ENCODE results near the gene LDLRAD4. TPM values are rescaled to one million over a fixed set of nuclear protein-coding genes. Genes with fewer than 3 reads are reported as not detected.

LDLRAD4 gene
- total RNA-seq, 1 experiment from 2014 or later = 3.6 TPM

GRCh38 chr18:13645093-13645492 is 426.5 kb downstream of the LDLRAD4 start:
- no peak overlapping the region for H3K27ac ChIP-seq (ENCODE audit: low read depth, low read length, poor library complexity, severe bottlenecking)
- TF ChIP-seq CTCF (conservative IDR thresholded peaks at IDR 0.05; ENCODE audit: low read depth, low read length) (no peak), EZH2 (IDR thresholded peaks at IDR 0.05; ENCODE audit: borderline replicate concordance, low read depth, low read length, poor library complexity, severe bottlenecking) (no peak)
- H3K27me3 ChIP-seq (replicated peaks; ENCODE audit: insufficient read depth, low read depth, low read length, poor library complexity) = no peaks in the 10 kb centered on the region
- intact Hi-C loops (cut with micrococcal nuclease; ENCODE audit: unreplicated experiment) = no loop called here
- ChIA-PET POLR2A (ENCODE audit: low non-redundant PET) (no interaction called here), CTCF (no interaction called here)
- H3K36me3 ChIP-seq (ENCODE audit: insufficient read depth, low read length, poor library complexity, severe bottlenecking) = no peaks in the 10 kb centered on the region
- no peaks in the 10 kb centered on the region for H3K9me3 ChIP-seq (ENCODE audit: low read depth, low read length, poor library complexity, severe bottlenecking)
- BruUV-seq (replicated peaks) = no TSS peak
- no peak for DNase-seq (ENCODE audit: low spot score)
- no peaks in the 10 kb centered on the region for H3K4me1 ChIP-seq (ENCODE audit: insufficient read depth, low read length, poor library complexity, severe bottlenecking)
- no peak overlapping the region for H3K4me3 ChIP-seq (ENCODE audit: low read depth, low read length, poor library complexity, severe bottlenecking)

- ChIA-PET CTCF (no interaction called here), POLR2A (ENCODE audit: low non-redundant PET) (no interaction called here)
- Histone ChIP-seq H3K36me3 (ENCODE audit: insufficient read depth, low read length, poor library complexity, severe bottlenecking) (no peaks in the 10 kb centered on the region), H3K9me3 (ENCODE audit: low read depth, low read length, poor library complexity, severe bottlenecking) (no peaks in the 10 kb centered on the region), H3K27ac (ENCODE audit: low read depth, low read length, poor library complexity, severe bottlenecking) (no peak overlapping the region), H3K4me1 (ENCODE audit: insufficient read depth, low read length, poor library complexity, severe bottlenecking) (no peaks in the 10 kb centered on the region), H3K4me3 (ENCODE audit: low read depth, low read length, poor library complexity, severe bottlenecking) (no peak overlapping the region), H3K27me3 (replicated peaks; ENCODE audit: insufficient read depth, low read depth, low read length, poor library complexity) (no peaks in the 10 kb centered on the region)
- TF ChIP-seq EZH2 (IDR thresholded peaks at IDR 0.05; ENCODE audit: borderline replicate concordance, low read depth, low read length, poor library complexity, severe bottlenecking) = no peak
- no peak for TF ChIP-seq CTCF (conservative IDR thresholded peaks at IDR 0.05; ENCODE audit: low read depth, low read length)
- intact Hi-C loops (cut with micrococcal nuclease; ENCODE audit: unreplicated experiment) = no loop called here
- DNase-seq (ENCODE audit: low spot score) = no peak
- BruUV-seq (replicated peaks) = no TSS peak
Observed at GRCh38 chr18:13646633-13647032, 428.1 kb downstream of the LDLRAD4 start.

- TF ChIP-seq EZH2 (IDR thresholded peaks at IDR 0.05; ENCODE audit: borderline replicate concordance, low read depth, low read length, poor library complexity, severe bottlenecking) (no peak), CTCF (conservative IDR thresholded peaks at IDR 0.05; ENCODE audit: low read depth, low read length) (no peak)
- Histone ChIP-seq H3K27me3 (replicated peaks; ENCODE audit: insufficient read depth, low read depth, low read length, poor library complexity) (no peaks in the 10 kb centered on the region), H3K36me3 (ENCODE audit: insufficient read depth, low read length, poor library complexity, severe bottlenecking) (no peaks in the 10 kb centered on the region), H3K9me3 (ENCODE audit: low read depth, low read length, poor library complexity, severe bottlenecking) (no peaks in the 10 kb centered on the region), H3K4me1 (ENCODE audit: insufficient read depth, low read length, poor library complexity, severe bottlenecking) (no peaks in the 10 kb centered on the region), H3K27ac (ENCODE audit: low read depth, low read length, poor library complexity, severe bottlenecking) (no peak overlapping the region), H3K4me3 (ENCODE audit: low read depth, low read length, poor library complexity, severe bottlenecking) (no peak overlapping the region)
- intact Hi-C loops (cut with micrococcal nuclease; ENCODE audit: unreplicated experiment) = no loop called here
- POLR2A ChIA-PET (ENCODE audit: low non-redundant PET) = no interaction called here
- CTCF ChIA-PET = no interaction called here
- DNase-seq (ENCODE audit: low spot score) = no peak
- BruUV-seq (replicated peaks) = no TSS peak
Observed at GRCh38 chr18:13647761-13648160, 429.2 kb downstream of the LDLRAD4 start.

Measured in A673 (cell line).